GM23248 (cell line): Measurements from ENCODE around the gene RACK1.

ENCODE experiments used
- EZH2 ChIP-seq: fragments of 200-600 bp; sonication (generic); IDR thresholded peaks from 2 replicates; pipeline ENCODE4 v1.6.1; 2018; ENCODE audit warnings: antibody characterized with exemption, mild to moderate bottlenecking; ENCODE audit not compliant: insufficient read depth, poor library complexity, severe bottlenecking
- EZH2phosphoT487 ChIP-seq: fragments of 200-600 bp; sonication (generic); IDR thresholded peaks from 2 replicates; pipeline ENCODE4 v1.6.1; 2018; ENCODE audit warnings: antibody characterized with exemption, moderate library complexity, mild to moderate bottlenecking, low read depth; ENCODE audit not compliant: insufficient read depth

DNA sequence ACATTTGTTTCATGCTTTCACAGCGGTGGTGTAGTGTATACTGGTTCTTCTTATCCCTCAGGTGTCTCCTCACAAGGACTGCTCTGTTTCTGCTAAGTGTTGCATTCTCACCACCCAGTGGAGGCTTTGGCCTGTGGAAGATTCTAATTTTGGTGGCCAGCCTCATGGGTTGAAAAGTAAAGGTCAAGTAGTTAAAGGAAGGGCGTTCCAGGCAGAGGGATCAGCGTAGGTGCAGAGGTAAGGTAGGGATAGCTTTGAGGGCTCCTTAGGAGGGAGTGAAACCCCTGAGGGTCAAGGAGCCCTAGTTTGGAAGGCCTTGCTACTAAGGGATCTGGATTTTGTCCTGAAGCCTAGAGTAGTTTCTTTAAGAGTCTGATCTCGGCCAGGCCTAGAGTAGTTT, 4.6 kb upstream of the RACK1 start:
- TF ChIP-seq EZH2, result no peak
- no peak for TF ChIP-seq EZH2phosphoT487
